Panc1 (cell line): ENCODE measurements around the gene KLK12.

Source experiments
- CTCF ChIP-seq: fragments of 450-650 bp; IDR thresholded peaks from 2 replicates; pipeline ENCODE4 v1.5.1; 2017; ENCODE audit warnings: mild to moderate bottlenecking
- POLR2AphosphoS5 ChIP-seq: IDR thresholded peaks from 2 replicates; pipeline ENCODE4 v1.6.1; 2012; ENCODE audit warnings: mild to moderate bottlenecking, low read depth, low read length, moderate library complexity
- TCF7L2 ChIP-seq: IDR thresholded peaks from 2 replicates; pipeline ENCODE4 v1.6.1; 2011; ENCODE audit warnings: mild to moderate bottlenecking, low read depth, low read length, inconsistent platforms

- TF ChIP-seq CTCF (no peak), POLR2AphosphoS5 (no peak), TCF7L2 (no peak)
Measured at GRCh38 chr19:51022526-51022925, 12.3 kb downstream of the KLK12 start.
